GM18907 (cell line): ENCODE results near the gene RNF5.
"Not testable (repeated sequence)": the region's sequence is repeated elsewhere in the genome, so short reads cannot be mapped to it uniquely, and the experiment has no call there.

Source experiments
- ATAC-seq: cut with Tn5 transposase; IDR thresholded peaks from one replicate; pipeline ENCODE4 v1.9.1; 2021; ENCODE audit warnings: mild to moderate bottlenecking, moderate library complexity; ENCODE audit not compliant: unreplicated experiment

Gene RNF5

DNA sequence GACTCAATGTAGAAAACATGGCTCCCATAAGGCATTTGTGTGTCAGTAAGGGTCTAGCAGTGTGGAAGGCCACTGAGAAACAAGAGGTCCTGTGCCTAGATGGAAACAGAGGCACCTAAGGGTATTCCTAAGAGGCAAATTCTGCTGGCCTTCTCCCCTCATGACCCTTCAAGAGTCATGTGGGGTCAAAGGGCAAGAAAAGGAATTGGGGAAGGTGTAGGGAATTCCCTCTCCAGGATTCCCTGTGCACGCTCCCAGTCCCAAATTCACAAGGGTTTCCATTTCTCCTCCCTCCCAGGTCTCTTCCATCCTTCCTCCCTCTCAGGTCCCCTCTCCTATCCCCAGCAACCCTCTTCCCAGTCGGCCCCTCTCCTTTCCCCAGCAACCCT, 2.9 kb upstream of the RNF5 start:
- ATAC-seq: no peak

DNA sequence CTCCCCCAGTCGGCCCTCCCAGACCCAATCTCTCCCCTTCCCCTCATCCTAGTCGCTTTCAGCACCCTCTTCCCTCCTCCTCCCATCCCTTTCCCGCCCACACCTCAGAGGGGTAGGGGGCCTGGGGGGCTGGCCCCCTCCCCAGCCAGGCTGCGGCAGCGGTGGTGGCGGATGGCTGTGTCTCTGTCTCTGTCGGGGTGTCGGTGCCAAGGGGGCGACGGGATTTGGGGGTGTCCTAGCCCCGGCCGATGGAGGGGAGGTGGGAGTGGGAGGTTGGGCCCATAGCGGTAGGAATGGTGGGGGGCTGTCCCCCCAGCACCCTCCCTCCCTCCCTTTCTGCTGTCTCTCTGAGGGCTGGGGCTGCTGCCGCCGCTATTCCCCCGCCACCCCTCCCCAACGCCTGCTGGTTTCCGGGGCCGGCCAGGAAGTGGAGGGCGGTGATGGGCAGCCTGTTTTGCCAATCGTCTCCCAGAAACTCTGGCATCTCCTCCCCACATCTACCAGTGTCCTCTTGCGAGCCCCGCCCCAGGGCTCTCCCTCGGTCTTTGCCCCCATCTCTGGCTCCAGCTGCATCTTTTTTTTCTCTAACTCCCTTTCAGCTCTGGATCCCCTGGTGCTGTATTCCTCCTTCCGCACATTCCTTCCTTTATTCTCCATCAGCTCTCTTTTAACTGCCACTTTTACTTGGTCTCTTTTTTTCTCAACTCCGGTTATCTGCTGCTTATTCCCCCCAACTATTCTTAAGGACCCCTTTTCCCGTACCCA, 2.3 kb upstream of the RNF5 start, which contains the start of gene AGPAT1:
Gene AGPAT1, minus strand, starts transcription at position 374 of the 765 bp plus-strand sequence. CDS start 4,588 bp downstream, outside the sequence.
- peak; percentile 47 for ATAC-seq

DNA sequence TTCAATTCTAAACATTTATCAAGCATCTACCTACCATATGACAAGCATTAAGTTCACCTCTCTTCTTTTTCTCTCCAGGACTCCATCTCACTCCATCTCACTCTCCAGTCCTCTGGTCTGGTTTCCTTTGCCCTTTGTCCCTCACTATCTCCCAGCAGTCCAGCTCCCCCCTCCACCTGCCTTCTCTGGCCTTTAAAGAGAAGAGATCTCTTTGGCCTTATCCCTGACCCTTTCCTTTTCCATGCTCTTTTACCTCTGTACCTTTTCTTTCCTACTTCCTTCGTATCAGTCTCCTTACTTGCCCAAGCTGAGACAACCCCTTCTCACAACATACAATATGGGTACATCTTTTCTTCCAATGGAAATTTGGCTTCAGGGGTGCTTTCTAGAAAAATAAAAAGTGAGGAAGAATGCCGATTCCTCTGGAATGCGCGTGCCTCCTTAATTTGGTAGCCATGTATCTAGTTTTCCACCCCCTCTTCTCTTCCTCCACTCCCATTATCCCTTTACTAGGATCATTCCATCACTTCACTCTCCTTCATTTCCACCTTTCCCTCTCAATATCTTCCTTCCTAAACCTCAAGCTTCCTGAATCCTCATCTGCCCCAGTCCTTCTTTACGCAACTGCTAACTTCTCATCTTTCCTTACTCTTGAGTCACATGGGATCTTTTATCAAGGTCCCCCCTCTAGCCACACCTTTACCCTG, 1.6 kb upstream of the RNF5 start:
- no peak for ATAC-seq

DNA sequence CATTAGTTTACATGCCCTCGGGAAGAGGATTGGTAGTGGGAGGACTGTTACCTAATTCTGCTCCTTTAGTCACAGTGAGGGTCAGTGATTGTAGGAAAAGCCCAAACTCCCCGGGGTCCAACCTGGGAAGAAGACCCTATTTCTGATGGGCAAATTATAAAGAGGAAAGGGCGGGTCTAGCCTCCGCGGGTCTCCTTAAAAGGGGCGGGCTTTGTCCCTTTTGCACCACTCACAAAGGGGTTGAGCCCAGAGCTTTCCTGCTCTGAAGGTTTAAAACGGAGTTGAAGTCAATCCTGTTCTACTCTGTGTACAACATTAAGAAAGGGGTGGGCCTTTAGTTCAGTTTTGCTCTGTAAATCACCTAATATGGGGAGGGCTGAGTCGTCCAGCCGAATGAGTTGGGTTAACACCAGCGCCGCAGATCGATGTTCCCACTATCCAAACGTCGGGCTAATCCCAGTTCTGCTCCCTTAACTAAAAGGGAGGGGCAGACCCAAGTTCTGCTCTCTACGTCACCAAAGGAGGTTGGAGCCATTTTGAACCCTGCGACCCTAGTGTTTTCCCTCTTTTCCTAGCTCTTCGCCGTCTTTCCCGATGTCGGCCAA, 920 bp upstream of the RNF5 start:
- ATAC-seq: no peak

DNA sequence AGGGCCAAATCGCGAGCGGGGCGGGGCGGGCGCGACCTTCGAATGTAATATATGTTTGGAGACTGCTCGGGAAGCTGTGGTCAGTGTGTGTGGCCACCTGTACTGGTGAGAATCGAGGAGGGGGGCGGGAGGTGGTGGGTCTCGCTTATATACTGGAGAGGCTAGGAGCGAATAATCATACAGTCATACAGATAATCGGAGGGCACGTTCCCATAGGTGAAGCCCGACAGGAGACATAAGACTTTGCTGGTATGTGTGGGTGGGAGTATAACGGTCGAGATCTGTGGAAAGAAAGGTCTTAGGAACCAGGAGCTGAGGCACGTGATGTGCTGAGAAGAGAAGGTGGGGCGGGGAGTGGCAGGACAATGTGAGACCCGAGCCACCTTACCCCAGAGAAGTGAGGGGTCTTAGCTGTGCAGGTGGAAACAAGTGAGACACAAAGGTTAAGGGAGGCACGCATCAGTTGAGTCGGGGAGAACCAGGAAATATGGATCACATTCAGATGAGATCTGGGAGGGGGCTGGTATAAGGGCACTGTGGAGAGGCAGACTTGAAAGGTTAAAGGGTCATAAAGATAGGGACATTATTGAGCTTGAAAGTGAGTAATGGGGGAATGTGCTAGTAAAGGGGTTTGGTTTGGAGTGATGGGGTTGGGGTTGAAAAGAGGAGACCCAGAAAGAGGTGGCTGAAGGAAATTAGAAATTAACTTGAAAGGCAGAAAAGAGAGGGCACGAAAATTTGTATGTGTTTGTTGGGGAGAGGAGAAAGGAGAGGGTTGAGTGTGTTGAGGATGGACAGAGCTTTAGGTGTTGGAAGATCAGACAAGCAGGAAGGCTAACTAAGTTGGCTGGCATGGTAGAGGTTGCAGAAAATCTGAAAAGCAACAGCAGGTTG, 589 bp downstream of the RNF5 start:
- no peak for ATAC-seq

DNA sequence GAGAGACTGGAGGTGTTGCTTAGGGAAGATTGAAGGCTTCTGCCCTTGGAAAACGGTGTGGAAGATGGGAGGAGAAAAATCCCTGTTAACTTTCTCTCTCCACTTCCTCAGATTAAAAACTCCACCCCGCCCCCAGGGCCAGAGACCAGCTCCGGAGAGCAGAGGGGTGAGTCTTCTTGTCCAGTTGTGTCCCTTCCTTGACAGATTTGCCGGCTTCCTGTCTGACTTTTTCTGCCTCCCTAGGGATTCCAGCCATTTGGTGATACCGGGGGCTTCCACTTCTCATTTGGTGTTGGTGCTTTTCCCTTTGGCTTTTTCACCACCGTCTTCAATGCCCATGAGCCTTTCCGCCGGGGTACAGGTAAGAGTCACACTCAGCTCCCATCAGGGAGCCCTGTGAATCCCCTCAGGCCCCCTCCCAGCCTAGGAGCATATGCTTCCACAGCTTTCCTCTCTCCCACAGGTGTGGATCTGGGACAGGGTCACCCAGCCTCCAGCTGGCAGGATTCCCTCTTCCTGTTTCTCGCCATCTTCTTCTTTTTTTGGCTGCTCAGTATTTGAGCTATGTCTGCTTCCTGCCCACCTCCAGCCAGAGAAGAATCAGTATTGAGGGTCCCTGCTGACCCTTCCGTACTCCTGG, 1.7 kb downstream of the RNF5 start:
- ATAC-seq: no peak

DNA sequence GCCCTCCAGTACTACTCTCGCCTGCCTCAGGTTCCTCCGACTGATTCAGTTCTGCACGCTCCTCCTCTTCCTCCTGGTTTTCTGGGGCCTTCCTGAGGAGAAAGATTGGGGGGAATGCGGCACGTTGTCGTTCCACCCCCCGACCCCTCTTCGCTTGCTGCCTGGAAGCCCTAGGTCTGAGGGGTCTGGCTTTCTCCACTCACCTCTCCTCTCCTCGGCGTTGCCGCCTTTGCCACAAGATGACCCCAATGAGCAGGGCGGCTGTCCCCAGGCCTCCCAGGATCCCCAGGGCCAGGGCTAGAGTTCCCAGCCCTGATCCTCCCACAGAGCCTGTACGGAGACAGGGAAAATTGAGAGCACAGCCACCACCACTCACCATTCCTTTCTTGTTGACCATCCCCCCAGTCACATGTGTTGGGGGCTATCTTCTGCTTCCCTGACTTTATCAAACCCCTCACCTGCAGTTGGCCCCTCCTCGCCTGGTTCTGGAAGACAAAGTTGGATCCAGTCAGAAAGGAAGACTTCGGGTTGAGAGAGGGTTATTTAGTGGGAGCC, 3.0 kb downstream of the RNF5 start:
- ATAC-seq: no peak

DNA sequence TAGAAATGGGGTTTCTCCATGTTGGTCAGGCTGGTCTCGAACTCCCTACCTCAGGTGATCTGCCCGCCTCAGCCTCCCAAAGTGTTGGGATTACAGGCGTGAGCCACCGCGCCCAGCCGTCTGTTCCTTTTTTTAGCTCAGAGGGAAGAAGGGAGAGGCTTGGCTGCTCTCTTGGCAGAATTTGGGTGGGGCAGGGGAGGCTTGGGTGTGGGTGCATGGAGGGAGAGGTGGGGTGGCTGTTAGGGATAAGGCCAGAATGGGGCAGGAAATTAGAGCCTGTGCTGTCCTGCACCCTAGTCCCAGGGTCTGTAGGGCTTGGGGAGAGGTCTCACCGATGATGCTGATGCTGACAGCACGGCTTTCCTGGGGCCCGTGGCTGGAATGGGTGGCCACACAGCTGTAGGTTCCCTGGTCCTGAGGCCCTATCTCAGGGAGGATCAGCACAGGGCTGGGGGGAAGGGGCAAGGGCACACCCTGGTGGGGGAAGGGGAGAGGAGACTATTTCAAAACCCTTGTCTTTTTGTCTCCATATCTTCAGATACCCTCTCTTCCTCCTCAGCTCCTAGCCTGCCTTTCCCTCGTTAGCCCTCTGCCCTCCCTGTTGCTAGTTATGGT, 3.8 kb downstream of the RNF5 start:
- ATAC-seq: no peak

DNA sequence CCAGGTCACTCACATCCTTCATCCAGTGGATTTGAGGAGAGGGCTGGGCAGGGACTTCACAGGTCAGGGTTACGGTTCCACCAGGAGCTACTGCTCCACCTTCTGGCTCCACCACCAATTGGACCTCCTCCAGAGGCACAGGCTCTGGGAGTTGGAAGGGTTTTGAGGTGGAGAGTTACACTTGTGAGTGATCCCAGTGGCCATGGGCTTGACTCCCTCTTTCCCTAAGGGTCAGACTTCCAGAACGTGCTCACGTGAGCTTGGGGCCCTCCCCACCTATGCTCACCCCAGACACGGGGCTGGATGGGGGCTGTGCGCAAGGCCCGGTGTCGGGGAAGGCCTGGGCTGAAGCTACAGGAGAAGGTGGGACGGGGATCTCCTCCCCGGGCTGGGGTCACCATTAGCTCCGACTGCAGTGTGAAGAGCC, 4.4 kb downstream of the RNF5 start:
- ATAC-seq: no peak

DNA sequence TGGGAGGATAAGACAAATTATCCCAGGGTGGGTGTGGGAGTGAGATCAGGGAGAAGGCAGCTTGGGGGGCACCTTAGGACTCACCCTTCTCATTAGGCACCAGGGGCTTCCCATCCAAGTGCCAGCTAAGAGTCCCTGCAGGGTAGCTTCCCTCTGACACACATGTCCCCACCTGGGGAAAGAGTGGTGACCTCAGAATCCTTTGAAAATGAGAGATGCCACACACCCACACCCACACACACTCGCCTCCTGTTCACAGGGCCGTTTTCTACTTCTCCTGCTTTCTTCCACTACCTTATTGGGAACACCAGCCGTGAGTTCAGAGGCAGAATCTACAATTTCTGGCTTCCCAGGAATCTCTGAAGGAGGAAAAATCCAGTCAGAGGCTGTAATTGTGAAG, 4.8 kb downstream of the RNF5 start:
- ATAC-seq: no peak

DNA sequence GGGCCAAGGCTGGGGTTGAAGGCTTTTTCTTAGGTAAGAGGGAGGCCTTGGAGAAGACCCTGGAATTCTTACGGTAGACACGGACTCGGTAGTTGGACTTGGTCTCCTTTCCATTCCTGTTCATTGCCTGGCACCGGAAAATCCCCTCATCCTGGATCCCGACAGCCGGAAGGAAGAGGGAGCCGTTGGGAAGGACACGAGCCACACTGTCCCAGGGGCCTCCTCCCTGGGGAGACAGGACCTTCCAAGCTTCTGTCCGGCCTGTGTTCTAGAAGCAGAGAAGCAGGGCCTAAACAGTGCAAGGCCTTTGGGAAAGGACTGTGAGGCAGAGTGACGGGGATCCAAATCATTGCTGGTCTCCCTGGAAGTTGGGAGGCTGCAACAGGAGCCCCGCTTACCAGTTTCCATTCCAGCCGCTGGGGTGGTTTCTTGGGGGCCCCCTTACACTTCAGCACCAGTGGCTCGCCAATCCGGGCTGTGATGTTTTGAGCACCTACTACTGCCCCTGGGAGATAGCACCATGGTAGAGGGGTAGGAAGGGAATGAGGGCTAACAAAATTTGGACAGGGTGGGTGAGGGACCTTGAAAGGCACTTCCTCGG, 5.4 kb downstream of the RNF5 start:
- ATAC-seq: no peak

DNA sequence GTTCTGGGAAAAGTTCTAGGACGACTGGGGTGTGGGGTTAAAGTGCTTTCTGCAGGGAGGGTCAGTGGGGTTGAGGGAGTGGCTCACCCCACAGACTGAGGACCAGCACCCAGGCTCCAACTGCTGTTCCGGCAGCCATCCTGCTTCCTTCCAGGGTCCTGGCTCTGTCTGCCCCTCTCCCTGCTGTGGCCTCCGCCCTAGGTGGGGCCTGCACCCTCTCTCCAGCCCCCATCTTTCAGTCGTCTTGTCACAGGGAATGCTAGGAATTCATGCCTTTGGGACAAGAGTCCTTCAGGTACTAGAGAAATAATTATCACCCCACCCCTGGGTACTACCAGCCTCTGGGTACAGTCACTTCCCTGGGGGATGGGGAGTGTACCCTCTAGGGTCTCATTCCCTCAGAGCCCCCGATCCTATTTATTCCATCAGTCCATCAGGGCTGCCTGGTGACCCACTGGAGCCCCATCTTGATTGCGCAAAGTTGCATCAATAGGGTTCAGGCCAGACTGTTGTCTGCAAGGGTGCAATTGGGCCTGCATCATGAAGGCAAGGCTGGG, 6.0 kb downstream of the RNF5 start, which contains the start of gene AGER:
Gene AGER, minus strand, starts transcription at position 170 of the 557 bp plus-strand sequence. Its CDS starts 31 bp downstream, at position 139.
- no peak for ATAC-seq

DNA sequence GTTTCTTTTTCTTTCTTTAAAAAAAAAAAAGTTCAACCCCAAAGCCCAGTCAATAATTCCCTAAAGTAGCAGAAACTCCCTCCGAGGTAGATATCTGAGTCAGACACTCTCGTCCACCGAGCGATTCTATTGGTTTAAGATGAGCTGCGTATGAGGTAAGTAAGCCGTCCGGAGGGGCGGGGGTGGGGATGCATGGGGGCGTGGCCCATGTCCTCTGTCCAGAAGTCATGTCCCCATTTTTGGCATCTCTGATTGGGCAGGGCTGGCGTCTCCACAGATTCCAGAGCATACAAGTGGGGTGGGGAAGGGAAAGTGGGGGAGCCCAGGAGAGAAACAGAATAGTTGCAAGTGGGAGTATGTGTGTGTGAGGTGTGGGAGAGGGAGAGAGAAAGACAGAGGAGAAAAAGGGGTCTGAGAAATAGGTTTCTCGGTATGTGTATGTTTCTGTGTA, 7.5 kb downstream of the RNF5 start:
- ATAC-seq: not testable (repeated sequence)

DNA sequence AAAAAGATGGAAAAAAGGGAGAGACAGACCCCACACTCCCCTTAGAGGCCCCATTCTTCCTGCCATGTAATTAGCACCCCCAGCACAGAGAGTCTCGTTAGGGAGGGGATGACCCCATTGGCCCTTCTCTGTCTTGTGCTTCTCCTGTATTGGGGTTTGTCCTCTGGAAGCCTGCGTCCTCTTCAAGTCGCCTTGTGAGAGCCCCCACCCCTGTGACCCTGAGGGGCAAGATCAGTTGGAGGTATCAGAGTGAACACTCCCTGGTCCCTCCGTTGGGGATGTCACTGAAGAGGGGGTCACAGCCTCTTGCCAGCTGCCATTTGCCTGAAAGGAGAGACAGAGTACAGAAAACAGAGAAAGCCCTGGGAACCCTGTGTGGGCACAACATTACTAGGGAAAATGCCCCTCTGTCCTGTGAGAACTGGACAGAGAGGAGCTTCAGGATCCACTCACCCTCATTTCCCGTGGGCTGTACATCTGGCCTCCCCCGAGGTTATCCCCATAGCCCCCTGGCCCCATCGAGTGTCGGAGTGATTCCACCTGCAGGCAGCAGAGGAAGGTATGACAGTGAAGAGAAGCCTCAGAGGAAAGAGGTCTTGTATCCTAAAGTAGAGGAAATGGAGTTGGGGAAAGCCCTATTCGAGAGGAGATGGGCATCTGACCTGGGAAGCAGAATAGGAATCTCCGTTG, 8.1 kb downstream of the RNF5 start:
- not testable (repeated sequence) for ATAC-seq

DNA sequence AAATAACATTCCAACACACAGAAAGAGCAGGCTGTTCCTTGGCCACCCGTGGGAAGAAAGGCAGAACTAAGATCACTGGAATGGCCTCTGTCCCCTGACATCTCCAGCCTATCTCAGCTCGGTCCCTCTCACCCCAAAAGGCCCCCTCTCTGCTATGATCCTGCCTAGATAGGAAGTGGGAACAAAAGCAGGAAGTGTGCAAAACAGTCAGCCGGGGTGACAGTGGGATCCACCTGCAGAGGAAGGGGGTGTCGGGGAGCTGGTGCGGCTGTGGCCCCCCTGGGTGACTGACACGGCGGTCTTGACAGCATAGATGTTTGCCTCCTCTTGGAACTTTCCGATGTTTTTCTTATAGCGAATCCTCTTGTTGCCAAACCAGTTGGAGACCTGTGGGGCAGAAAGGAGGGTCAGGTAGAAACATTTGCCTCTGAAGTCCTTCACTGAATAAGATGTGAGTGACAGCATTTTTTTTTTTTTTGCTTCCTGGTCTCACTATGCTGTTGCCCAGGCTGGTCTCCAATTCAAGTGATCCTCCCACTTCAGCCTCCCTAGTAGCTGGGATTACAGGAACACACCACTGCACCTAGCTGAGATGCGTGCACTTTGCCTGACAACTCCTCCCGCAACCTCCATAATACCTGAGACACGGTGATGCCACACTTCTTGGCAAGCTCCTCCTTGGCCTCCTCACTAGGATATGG, 9.0 kb downstream of the RNF5 start:
- ATAC-seq: no peak

DNA sequence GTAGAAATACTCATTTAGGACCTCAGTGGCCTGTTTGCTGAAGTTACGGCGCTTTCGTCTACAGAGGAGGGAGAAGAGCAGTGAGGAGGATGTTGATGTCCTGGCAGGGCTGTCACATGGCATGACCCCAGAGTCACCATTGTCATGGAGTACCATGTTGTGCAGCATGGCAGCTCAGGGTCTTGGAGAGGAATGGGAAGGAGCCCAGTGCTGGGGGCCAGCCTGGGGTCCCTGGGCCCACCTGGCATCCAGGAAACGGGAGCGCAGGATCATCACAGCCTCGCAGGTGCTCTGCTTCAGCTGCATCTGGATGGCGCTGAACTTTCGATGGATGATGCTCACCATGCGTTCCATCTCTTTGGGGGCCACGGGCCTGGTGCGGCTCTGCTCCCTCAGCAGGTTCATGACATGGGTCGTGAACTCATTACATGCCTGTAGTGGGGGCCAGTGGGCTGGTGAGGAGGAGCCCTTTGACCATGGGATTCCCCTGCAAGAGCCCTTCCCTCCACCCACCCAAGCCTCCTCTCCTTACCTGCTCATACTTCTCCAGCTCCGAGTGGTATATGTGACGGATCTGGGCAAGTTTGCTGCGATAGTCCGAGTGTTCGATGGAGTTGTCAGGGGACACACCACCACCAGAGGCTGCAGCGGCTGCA, 9.6 kb downstream of the RNF5 start:
- not testable (repeated sequence) for ATAC-seq
